NOMO-1 treated with DMSO at 0.1 percent for 48 hours (cell line): ENCODE data around the gene OR13J1.
"Not testable (repeated sequence)": the region's sequence is repeated elsewhere in the genome, so short reads cannot be mapped to it uniquely, and the experiment has no call there.

ENCODE experiments used
- DNase-seq: peaks from one replicate; lab custom pipeline; 2025; ENCODE audit not compliant: unreplicated experiment; lab: John Stamatoyannopoulos, UW

Gene OR13J1

DNA sequence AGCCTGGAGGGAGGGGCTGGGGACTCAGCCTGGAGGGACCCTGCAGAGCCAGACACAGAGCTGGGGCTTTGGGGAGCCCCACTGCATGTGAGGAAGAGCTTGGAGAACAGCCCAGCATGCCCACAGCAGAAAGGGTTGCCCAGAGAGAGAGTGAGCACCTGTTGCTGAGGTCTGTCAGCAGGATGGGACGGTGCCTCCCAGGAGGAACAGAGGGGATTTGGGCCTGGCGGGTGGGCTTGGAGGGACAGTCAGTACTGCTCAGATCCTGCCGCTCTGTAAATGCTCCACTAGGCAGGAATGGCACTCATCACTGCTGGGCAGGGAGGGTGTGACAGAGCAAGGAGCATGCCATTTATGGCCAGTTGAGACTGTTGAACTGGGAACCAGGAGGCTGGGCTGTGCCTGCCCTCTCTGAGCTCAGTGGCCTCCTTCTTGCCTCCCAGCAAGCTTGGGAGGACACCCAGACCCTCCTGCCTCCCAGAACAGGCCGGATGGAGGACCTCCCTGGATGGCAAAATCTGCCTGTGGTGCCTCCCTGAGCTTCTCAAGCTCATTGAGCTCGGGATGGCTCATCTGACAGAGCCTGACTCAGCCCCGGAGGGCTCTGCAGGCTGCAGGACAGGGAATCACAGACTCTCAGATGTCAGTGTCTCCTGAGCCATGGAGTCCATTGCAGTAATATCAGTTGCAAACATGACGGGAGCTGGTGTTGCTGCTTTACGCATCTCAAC, 35.0 kb upstream of the OR13J1 start:
- DNase-seq = no peak

DNA sequence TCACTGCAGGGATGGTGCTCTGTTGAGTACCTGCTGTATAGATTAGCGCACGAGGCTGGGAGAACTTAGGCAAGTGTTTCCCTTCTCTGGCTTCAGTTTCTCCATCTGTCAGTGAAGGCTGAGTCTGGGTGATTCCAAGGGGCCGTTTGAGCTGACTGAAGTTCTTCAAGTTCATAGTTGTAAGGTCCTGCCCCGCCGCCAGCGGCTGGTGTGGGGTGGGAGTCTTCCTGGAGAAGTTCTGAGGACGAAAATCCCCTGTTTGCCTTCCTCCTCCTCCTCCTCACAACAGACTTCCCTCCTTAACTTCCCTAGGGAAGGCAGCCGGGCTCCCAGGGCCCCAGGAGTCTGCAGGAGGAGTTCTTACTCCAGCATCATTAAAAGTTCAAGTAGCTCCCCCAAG, 34.1 kb upstream of the OR13J1 start:
- DNase-seq = no peak

DNA sequence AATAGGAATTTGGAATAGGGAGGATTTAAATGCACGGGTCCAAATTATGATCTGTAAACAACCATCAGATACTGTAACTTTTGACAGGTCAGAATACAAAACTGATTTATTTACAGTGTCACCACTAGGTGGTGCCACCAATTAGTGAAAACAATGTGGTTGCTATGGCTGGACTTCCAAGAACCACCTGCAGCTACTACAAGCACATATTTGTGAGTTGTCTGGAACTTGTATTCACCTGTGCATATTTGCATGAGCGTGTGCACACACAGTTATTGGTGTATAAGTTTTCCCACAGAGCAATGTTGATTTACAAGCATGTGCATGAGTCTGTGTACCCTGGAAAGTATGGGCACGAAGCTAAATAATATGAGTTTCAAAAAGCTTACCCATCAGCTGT, 32.8 kb upstream of the OR13J1 start:
- DNase-seq = peak; percentile 56

DNA sequence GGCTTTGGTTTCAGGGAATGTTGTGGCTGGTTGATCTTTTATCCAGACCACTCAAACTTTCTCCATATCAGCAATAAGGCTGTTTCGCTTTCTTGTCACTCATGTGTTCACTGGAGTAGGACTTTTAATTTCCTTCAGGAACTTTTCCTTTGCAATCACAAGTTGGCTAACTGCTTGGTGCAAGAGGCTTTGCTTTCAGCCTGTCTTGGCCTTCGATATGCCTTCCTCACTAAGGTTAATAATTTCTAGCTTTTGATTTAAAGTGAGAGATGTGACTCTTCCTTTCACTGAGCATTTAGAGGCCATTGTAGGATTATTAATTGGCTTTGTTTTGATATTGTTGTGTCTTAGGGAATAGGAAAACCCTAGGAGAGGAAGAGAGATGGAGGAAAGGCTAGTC, 28.8 kb upstream of the OR13J1 start:
- DNase-seq = no peak

DNA sequence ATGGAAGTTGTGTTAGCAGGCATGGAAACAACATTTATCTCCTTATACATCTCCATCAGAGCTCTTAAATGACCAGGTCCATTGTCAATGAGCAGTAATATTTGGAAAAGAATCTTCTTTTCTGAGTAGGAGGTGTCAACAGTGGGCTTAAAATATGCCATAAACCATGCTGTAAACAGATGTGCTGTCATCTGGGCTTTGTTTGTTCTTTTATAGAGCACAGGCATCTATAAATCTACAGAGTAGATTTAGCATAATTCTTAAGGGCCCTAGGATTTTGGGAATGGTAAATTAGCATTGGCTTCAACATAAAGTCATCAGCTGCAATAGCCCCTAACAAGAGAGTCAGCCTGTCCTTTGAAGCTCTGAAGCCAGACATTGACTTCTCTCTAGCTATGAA, 28.1 kb upstream of the OR13J1 start:
- DNase-seq = no peak

DNA sequence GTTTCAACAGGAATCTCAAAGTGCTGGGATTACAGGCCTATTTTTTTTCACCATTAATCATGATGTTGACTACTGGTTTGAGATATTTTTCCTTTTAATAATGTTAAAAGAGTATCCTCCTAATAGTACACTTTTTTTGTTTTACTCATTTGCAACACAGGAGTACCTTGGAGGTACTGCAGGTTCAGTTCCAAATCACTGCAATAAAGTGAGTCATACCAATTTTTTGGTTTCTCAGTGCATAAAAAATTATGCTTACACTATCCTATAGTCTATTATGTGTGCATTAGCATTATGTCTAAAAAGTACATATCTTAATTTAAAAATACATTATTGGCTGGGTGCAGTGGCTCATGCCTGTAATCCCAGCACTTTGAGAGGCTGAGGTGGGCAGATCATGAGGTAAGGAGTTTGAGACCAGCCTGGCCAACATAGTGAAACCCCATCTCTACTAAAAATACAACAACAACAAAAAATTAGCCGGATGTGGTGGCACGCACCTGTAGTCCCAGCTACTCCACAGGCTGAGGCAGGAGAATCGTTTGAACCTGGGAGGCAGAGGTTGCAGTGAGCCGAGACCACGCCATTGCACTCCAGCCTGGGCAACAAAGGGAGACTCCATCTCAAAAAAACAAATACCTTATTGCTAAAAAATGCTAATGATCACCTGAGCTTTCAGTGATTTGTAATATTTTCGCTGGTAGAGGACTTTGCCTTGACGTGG, 27.3 kb upstream of the OR13J1 start:
- not testable (repeated sequence) for DNase-seq

DNA sequence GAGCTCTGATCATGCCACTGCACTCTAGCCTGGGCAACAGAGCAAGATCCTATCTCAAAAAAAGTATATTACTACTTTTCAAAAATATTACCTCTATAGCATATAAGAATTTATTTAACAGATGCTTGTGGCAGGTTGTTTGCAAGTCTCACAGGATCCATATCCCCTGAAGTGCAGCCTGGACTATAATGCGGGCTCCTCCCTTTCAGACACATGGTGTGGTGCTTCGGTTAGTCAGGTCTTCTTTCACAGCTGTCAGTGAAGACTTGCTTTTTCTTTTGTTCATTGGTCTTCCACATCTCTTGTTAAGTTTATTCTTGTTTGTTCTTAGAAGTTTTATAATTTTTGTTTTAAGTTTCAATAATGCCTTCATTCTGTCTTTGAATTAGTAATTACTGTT, 26.4 kb upstream of the OR13J1 start:
- DNase-seq = no peak

DNA sequence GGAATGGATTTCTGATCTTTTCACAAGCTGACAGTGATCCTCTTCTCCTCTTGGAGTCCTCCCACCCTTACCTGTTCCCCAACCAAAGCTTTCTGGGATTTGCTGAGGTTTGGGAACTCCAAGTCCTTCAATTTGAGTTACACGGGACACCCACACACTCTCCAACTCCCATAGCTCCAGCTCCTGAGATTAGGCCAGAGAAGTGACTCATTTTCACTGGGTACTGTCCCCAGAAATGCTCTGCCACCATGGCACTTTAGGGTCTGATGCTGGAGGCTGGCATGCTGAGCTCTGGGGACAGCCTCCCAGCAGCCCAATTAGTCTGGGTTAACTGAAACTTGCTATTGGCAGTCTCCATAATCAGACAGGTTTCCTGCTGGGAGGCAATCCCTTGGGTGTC, 21.9 kb upstream of the OR13J1 start:
- no peak for DNase-seq

DNA sequence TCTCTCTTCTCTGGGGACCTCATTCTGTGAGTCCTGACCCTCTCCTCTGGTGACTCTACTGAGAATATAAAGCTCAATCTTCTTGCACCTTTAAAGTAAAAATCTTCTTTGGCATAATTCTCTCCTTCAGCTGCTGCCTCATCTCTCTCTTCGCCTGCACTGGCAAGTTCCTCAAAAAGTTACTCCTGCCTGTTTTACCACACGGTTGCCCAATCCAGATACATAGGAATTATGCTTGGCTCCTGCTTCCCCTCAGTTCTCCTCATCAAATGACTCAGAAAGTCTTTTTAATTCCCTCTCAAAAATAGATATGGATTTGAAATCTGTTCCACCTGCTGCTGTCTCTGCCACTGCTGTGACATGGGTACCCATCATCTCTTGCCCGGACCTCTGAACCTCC, 21.4 kb upstream of the OR13J1 start:
- peak; percentile 60 for DNase-seq

DNA sequence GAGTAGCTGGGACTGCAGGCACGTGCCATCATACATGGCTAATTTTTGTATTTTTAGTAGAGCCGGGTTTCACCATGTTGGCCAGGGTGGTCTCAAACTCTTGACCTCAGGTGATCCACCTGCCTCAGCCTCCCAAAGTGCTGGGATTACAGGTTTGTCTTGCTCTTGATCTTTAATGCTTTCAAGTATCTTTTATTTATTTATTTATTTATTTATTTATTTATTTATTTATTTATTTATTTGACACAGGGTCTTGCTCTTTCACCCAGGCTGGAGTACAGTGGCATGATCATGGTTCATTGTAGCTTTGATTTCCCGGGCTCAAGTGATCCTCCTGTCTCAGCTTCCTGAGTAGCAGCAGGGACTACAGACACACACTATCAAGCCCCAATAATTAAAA, 14.7 kb upstream of the OR13J1 start:
- not testable (repeated sequence) for DNase-seq

DNA sequence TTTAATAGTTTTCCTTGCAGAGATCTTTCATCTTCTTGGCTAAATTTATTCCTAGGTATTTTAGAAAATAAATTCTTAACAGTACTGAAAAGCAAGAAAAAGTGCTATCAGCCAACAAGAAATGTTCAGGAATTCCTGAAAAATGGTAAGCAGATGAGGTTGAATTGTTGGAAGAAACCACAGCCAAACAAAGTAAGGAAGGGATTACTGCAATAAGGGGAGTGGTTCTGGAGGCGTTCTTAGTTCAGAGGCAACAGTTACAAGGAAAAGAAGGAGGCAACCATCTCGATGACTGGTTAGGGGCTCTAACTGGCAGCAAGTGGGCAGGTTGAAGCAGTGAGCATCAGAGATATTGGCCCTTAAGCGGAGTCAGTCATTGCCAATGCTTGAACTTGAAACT, 12.8 kb upstream of the OR13J1 start:
- no peak for DNase-seq

DNA sequence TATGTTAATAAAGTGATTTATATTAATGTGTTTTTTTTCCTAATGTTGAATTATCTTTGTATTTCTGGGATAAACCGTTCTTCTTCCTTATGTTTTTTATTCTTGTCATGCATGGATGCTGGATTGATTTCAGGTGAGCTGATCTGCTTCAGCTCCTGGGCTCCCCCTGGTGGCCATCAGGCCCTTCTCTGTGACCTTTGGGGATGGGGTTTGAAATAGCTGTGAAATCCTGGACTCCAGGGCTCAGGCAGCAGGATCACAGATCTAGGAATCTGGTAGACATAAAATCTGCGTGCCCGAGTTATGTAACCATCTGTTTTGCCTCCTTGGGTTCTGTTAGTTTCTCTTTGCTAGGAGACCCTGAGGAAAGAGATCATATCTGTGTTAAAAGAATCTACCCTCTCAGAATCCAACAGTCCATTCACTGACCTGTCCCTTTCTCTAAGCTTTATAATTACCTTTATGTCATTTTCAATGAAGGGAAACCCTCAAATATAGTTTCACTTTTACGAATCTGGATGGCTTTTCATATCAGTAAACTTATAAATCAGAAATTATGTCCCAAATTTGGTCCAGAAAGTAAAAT, 12.2 kb upstream of the OR13J1 start:
- peak; percentile 34 for DNase-seq

DNA sequence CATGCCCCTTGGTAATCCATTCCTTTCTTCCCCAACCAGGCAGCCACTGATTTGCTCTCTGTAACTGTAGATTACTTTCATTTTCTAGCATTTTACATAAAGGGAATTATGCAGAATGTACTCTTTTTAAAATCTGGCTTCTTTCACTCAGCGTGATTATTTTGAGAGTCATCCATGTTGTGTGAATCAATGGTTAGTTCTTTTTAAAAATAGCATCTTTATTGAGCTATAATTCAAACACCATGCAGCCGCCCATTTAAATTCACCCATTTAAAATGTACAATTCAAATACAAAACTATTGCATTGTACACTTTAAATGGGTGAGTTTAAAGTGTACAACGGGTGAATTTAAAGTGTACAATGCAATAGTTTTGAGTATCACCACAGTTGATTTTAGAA, 2.3 kb upstream of the OR13J1 start:
- DNase-seq = no peak

DNA sequence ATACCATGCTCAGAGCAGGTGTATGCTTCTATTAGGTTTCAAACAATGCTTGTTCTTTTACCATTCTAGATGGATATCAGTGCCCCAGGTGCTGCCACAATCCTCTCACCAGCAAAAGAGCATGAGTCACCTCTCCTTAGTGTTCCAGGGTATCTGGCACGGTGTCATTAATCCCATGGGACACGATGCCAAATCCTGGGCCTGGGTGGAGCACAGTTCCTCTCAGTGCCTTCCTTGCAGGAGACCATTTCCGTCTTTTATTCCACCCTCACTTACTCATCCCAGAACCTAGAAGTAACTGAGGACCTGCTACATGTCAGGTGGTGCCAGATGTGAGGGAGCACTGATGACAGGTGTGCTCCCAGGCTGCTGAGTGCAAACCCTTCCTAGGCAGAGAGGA, 1.3 kb upstream of the OR13J1 start:
- no peak for DNase-seq

DNA sequence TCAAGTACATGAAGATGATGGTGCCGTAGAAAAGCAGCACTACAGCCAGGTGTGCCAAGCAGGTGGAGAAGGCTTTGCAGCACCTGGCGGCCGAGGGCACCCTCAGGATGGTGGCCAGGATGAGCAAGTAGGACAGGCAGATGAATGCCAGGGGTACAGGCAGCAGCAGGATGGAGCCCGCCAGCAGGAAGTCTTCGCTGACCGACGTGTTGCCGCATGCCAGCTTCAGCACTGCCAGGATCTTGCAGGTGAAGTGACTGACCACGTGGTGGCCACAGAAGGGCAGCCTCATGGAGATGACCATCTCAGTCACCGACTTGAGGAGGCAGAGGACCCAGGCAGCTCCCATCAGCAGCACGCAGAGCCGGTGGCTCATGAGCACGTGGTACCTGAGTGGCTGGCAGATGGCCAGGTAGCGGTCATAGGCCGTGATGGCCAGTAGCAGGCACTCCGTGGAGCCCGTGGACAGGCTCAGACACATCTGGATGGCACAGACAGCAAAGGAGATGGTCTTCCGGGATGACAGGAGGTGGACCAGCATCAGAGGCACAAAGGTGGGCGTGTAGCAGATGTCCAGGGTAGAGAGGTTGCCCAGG, 482 bp downstream of the OR13J1 start:
- DNase-seq = no peak

DNA sequence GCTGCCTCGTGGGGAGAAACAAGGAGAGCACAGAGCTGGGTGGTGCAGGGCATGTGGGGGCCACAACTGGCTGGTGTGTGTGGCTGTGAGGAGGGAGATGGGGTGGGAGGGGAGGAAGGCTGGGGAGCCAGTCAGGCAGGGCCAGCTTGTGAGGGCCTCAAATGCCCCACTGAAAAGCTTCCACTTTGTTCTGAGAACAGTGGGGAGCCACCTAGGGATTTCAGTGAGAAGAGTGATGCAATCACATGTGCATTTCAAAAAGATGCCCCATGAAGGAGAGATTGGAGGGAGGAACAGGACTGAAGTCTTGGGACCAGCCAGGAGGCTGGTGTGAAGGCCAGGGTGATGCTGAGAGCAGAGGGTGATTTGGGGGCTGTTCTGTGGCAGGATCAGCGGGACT, 1.3 kb downstream of the OR13J1 start:
- no peak for DNase-seq

DNA sequence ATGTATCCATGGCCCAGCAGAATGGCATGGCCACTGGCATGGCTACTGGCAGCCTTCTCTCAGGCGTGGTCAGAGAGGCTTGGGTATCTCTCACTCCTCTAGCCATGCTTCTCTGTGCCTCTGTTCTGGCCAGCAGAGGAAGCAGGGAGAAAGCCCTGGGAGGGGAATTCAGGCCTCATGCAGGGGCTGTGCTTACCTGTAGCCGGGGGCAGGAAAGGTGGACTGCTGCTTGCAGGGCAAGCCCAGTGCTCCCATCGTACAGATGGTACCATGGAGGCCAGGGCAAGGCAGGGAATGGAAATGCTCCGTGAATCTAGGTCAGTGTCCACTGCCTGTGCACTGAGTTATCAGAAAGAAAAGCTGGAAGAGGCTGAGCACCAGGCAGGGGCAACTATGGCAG, 2.7 kb downstream of the OR13J1 start:
- no peak for DNase-seq

DNA sequence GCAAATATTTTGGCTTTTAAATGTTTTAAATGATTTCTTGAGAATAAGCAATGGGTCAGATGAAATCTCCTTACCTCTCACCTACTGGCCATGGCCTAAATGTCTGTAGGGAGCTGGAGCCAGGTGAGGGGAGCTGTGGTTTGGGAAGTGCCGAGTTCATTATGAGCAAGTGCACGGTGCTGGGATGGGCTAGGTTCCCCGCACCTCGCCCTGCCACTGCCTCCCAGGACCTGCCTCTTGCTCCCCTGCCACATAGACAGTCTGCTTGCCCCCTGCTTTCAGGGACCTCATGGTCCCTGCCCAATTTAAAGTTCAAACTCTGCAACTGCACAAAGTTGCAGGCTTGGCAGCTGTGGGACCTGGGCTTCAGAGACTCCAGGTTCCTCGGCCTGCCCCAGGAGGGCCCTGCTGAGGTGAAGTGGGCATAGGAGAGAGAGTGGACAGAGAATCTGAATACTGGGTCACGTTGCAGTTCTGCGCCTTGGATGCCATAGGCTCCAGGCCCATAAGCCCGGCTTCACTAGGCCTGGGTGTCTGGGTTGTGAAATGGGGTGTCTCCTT, 5.4 kb downstream of the OR13J1 start:
- DNase-seq = no peak

DNA sequence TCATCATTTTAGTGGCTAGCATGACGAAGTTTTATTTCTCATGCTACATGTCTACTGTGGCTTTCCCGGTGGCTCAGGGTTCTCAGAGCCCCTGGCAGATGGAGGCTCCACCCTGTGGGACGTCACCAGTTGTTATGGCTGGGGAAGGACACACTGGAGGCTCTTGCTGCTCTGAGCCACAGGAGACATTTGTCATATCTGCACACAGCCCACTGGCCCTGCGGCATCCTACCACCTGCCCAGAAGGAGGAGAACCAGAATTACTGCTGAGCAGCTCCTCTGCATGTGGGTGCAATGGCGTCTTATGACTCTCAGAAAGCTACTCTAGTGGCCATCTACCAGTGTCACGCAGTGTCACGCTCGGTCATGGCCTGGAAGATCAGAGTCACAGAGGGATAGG, 6.6 kb downstream of the OR13J1 start:
- no peak for DNase-seq

DNA sequence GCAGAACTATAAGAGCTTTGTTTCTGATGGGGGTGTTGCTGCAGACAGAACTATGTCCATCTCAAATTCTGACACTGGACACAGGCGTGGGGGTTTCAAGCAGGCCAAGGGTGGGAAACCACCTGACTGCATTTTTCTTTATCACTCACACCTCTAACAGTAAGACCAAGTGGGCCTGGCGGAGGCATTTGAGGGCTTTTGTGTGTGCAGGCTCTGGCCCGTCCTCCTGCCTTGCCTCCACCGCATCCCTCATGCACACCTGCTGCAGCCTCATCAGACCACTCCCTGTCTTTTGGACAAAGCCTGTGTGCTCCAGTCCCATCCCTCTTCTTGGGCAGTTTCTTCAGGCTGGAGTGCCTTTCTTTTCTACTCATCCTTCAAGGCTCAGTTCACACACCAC, 7.9 kb downstream of the OR13J1 start:
- DNase-seq = no peak

DNA sequence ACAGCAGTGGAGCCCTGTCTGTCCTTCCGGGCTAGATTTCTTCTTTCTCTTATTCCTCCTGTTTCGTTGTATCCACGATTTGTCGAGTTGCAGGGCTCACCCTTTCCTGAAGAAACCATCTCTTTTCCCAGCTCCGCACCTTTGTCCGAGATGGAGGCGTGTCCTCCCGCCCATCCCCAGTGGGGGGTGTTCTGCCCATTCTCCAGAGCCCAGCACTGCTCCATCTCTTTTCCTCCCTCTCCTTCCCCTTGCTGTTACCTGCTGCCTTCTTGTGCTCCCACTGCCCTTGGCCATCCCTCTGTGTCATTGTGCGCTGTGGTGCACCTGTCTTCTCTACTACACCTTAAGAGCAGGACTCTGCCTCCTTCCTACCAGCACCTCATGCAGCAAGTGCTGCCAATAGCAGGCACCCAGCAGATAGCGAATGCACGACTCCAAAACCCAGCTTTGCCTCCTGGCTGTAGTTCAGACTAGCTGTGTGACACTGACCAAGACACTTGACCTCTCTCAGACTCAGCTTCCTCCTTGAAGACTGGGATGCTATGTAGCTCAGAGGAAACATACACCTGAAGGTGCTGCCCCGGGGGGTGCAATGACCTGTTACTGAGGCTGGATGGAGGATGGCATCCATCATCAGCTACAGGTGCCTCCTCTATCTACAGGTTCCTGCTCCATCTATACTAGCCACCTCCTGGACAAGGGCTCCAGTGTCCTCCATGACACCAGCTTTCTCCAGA, 8.9 kb downstream of the OR13J1 start:
- DNase-seq = no peak
